HepG2 (cell line): ENCODE measurements around the gene PCBD1. TPM values are rescaled to one million over a fixed set of nuclear protein-coding genes. Genes with fewer than 3 reads are reported as not detected.

Experiments used
- ATAC-seq: fragments of 200-7000 bp; cut with Tn5 transposase; 3 replicates; pipeline ENCODE4 v1.9.1; 2020; ENCODE audit warnings: mild to moderate bottlenecking, moderate library complexity
- BruUV-seq: library from RNA; stranded (reverse); fragments of 400-500 nt; replicated peaks from 2 replicates; lab custom pipeline; 2021; lab: Mats Ljungman, UMichigan
- CTCF ChIA-PET: fragments of 300-600 bp; formaldehyde crosslinking; extraction: SDS; loops from one replicate; lab custom pipeline; 2021; ENCODE audit warnings: low total read pairs, inconsistent platforms, low intra/inter-chr PET ratio; lab: Yijun Ruan, JAX
- POLR2A ChIA-PET: fragments of 350-600 bp; sonication (Branson Sonifier 250); formaldehyde crosslinking; loops from one replicate; lab custom pipeline; 2020; ENCODE audit warnings: antibody characterized with exemption, inconsistent platforms; lab: Yijun Ruan, JAX
- DNase-seq: peaks from one replicate; pipeline ENCODE4 v3.0.0-alpha.2; 2015; ENCODE audit warnings: low spot score
- FAIRE-seq: peaks from 3 replicates; lab custom pipeline; 2011; peaks lifted over from hg19 to GRCh38; lab: Jason Lieb, UNC
- H2AFZ ChIP-seq: one replicate; pipeline ENCODE4 v1.6.1; 2011; ENCODE audit warnings: low read length, inconsistent platforms
- H3K27ac ChIP-seq: fragments of 300-600 bp; 3 replicates; pipeline ENCODE4 v1.8.0; 2011; ENCODE audit warnings: mixed run types, mild to moderate bottlenecking, mixed read lengths, low read length, inconsistent platforms; ENCODE audit not compliant: insufficient read depth; ENCODE audit errors: extremely low read length
- H3K27me3 ChIP-seq, 2 experiments: fragments of 200-600 bp in 1 of 2; 2 replicates in 1 of 2; 3 replicates in 1 of 2; pipeline versions ENCODE4 v1.6.0 to v1.8.0; 2011; ENCODE audit warnings: low read length in 2 of 2, mild to moderate bottlenecking in 2 of 2, moderate library complexity in 2 of 2, inconsistent platforms in 1 of 2; ENCODE audit not compliant: insufficient read depth in 2 of 2, control insufficient read depth in 1 of 2
- H3K36me3 ChIP-seq, 2 experiments: fragments of 200-600 bp in 1 of 2; replicated peaks in 1 of 2; 2 replicates in 1 of 2; 3 replicates in 1 of 2; pipeline versions ENCODE4 v1.5.1 to v1.8.0; 2011; ENCODE audit warnings: low read length in 2 of 2, inconsistent platforms in 1 of 2; ENCODE audit not compliant: insufficient read depth in 2 of 2, control insufficient read depth in 1 of 2
- H3K4me1 ChIP-seq: 2 replicates; pipeline ENCODE4 v1.5.1; 2012; ENCODE audit warnings: low read length, inconsistent platforms; ENCODE audit not compliant: insufficient read depth
- H3K4me2 ChIP-seq: 2 replicates; pipeline ENCODE4 v1.6.0; 2011; ENCODE audit warnings: low read depth, low read length, inconsistent platforms
- H3K4me3 ChIP-seq, 3 experiments: fragments of 200-600 bp in 1 of 3; sonication (generic), shearing (Covaris generic) in 1 of 3; replicated peaks in 1 of 3; 2 replicates each; pipeline ENCODE4 v1.5.1; 2011 to 2016; ENCODE audit warnings: low read length in 3 of 3, inconsistent platforms in 2 of 3, low read depth in 2 of 3, mild to moderate bottlenecking in 2 of 3, control low read depth in 1 of 3, mixed read lengths in 1 of 3; ENCODE audit not compliant: insufficient read depth in 1 of 3
- H3K79me2 ChIP-seq: one replicate; pipeline ENCODE4 v1.6.1; 2011; ENCODE audit warnings: low read length, inconsistent platforms; ENCODE audit not compliant: insufficient read depth
- H3K9ac ChIP-seq: 2 replicates; pipeline ENCODE4 v1.6.0; 2011; ENCODE audit warnings: mild to moderate bottlenecking, low read depth, low read length, inconsistent platforms; ENCODE audit not compliant: insufficient read depth
- H3K9me3 ChIP-seq: 2 replicates; pipeline ENCODE4 v1.5.1; 2012; ENCODE audit warnings: mild to moderate bottlenecking, low read length
- H4K20me1 ChIP-seq: 2 replicates; pipeline ENCODE4 v1.6.0; 2011; ENCODE audit warnings: inconsistent platforms, mild to moderate bottlenecking, low read length, moderate library complexity; ENCODE audit not compliant: insufficient read depth
- CEBPZ ChIP-seq: IDR thresholded peaks from 2 replicates; pipeline ENCODE4 v1.6.1; 2012; ENCODE audit warnings: low read length, improper control_type of control experiment
- SYNCRIP ChIP-seq: fragments of 200-400 bp; formaldehyde crosslinking; IDR thresholded peaks from 2 replicates; pipeline ENCODE4 v1.6.1; 2018; ENCODE audit warnings: mild to moderate bottlenecking, low read depth, low read length; ENCODE audit not compliant: insufficient read depth
- YY1 ChIP-seq: IDR thresholded peaks from 2 replicates; pipeline ENCODE4 v1.6.1; 2011; ENCODE audit warnings: low read length, low read depth, moderate library complexity, mild to moderate bottlenecking; ENCODE audit not compliant: insufficient read depth, insufficient replicate concordance
- ZFX ChIP-seq: sonication (generic); formaldehyde crosslinking; IDR thresholded peaks from 2 replicates; pipeline ENCODE4 v1.4.0; 2020; ENCODE audit warnings: mild to moderate bottlenecking, low read depth, missing genetic modification reagents, moderate library complexity
- ZNF629 ChIP-seq: sonication (generic); formaldehyde crosslinking; conservative IDR thresholded peaks from 2 replicates; pipeline ENCODE4 v1.5.0; 2020; ENCODE audit warnings: missing genetic modification reagents
- ZNF83 ChIP-seq: sonication (generic); formaldehyde crosslinking; IDR thresholded peaks from 2 replicates; pipeline ENCODE4 v1.4.0; 2020; ENCODE audit warnings: missing genetic modification reagents, mild to moderate bottlenecking, borderline replicate concordance
- ZSCAN22 ChIP-seq: sonication (generic); formaldehyde crosslinking; IDR thresholded peaks from 2 replicates; pipeline ENCODE4 v1.4.0; 2020; ENCODE audit warnings: mild to moderate bottlenecking, missing genetic modification reagents
- WGBS: methylation state at CpG from one replicate; pipeline ENCODE4 v1.1.6; 2017; ENCODE audit warnings: low lambda C conversion rate; 5-methylcytosine and 5-hydroxymethylcytosine counted together
- in situ Hi-C: cut with HindIII; loops from 2 replicates; pipeline ENCODE4 v1.10.0; 2017; ENCODE audit warnings: low pct_unique_long_range_greater_than_20kb; ENCODE audit not compliant: extremely low pct_ligation_motif_present
- intact Hi-C: fragments of 100-400 bp; cut with micrococcal nuclease; formaldehyde crosslinking; loops from one replicate; pipeline ENCODE4 v1.10.0; 2022; ENCODE audit not compliant: unreplicated experiment
- polyA plus RNA-seq, 8 experiments: library from polyadenylated mRNA; depleted of rRNA in 3 of 8; stranded (reverse) in 7 of 8; unstranded in 1 of 8; fragments of >200 nt; fragmentation: Illumina TruSeq in 4 of 8; extraction: Trizol in 4 of 8; gene quantifications; 2 replicates each; pipeline versions ENCODE4 v1.2.1 to v1.2.3, GENCODE V29; 2011 to 2016; ENCODE audit warnings: low read depth in 4 of 8, missing spikeins in 1 of 8, mixed read lengths in 1 of 8; ENCODE audit not compliant: insufficient read depth in 1 of 8
- total RNA-seq, 5 experiments: library from RNA; depleted of rRNA; stranded (reverse); fragments of >200 nt; fragmentation: Illumina TruSeq; extraction: Trizol; gene quantifications; 2 replicates each; pipeline ENCODE4 v1.2.3, GENCODE V29; 2016; ENCODE audit warnings: low read depth in 1 of 5
- TF ChIP-seq, protein P1 (sequence below): IDR thresholded peaks from 2 replicates; pipeline ENCODE4 v1.6.1; 2016; ENCODE audit warnings: missing compliant biosample characterization, missing genetic modification reagents, borderline replicate concordance

The PCBD1 gene
- total and polyA plus RNA-seq, 2 of the 13 experiments (the other 11 are each of a cell fraction or from before 2014, with no cell fraction given): 95.3 to 168 TPM

DNA sequence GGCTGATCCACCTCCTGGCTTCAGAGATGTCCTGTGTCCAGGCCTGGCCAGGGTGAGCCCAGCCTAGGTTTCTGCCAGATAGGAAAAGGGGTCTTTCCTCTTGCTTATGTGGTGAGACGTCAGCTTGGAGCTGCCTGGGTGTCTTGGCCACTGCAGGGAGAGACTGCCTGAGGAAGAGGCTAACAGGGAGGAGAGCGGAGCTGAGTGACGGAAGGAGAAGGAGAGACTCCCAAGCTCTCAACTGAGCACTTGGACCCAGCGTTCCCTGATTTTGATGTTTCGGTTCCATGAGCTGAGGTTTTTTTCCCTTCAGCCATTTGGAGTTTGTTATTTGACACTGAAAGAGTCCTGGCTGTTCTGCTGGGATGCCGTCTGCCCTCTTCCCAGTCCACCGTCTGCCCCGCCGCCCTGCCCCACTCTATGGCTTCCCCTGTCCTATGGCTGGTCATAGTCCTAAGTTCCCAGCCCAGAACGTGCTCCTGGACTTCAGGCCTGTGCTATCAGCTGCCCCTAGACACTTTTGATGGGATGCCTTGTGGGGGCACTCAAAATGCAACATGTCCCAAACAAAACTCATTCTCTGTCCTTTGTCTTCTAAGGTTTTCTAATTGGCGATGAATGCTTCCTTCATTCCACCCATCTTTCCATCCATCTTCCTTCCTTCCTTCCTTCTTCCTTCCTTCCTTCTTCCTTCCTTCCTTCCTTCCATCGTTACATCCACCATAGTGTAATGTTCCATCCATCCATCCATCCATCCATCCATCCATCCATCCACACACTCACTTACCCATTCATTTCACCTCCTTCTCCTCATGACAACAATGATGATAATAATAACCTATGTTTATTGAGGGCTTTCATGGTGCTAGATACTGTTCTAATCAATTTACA is 20.3 kb upstream of the PCBD1 start:
- WGBS: 39% methylated on average over 11 of the region's 12 CpGs

More for the DNA sequence above, 20.3 kb upstream of the PCBD1 start:
- peaks cover 9 to 50% of the 10 kb centered on the region in 2 experiments; a peak in 4 of 5 replicates for H3K27me3 ChIP-seq
- no peaks in the 10 kb centered on the region for H4K20me1 ChIP-seq
- POLR2A ChIA-PET: no interaction called here
- intact Hi-C loops: no loop called here
- H3K4me2 ChIP-seq: no peak overlapping the region
- no peaks in the 10 kb centered on the region for H3K9me3 ChIP-seq
- no peak for ATAC-seq
- no peak overlapping the region for H3K9ac ChIP-seq
- FAIRE-seq: no peak
- H3K36me3 ChIP-seq: no peaks in the 10 kb centered on the region
- H3K79me2 ChIP-seq: no peaks in the 10 kb centered on the region
- no peak overlapping the region for H3K4me3 ChIP-seq
- no peak overlapping the region for H3K27ac ChIP-seq
- H3K4me1 ChIP-seq: no peaks in the 10 kb centered on the region
- CTCF ChIA-PET: no interaction called here
- in situ Hi-C loops: loop anchor here (5.0 kb wide), 1 partner anchor 379 kb away; no protein-coding TSS in a partner anchor
- no peak for DNase-seq
- TF ChIP-seq ZSCAN22 (CRISPR knock-in tag): no peak
- no peak for TF ChIP-seq ZNF629 (CRISPR knock-in tag)
- no peak for TF ChIP-seq ZFX
- no peak for TF ChIP-seq CEBPZ
- TF ChIP-seq SYNCRIP: no peak
- no peak for TF ChIP-seq YY1
- TF ChIP-seq ZNF83 (CRISPR knock-in tag): no peak
- TF ChIP-seq, protein P1, sequence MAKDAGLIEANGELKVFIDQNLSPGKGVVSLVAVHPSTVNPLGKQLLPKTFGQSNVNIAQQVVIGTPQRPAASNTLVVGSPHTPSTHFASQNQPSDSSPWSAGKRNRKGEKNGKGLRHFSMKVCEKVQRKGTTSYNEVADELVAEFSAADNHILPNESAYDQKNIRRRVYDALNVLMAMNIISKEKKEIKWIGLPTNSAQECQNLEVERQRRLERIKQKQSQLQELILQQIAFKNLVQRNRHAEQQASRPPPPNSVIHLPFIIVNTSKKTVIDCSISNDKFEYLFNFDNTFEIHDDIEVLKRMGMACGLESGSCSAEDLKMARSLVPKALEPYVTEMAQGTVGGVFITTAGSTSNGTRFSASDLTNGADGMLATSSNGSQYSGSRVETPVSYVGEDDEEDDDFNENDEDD (CRISPR knock-in tag): no peak
- BruUV-seq: no TSS peak
- H2AFZ ChIP-seq: no peak overlapping the region
